Middle frontal gyrus (tissue), 1 donor: Measurements from ENCODE around the gene RABL6.

Experiments
- DNase-seq: peaks from one replicate; pipeline ENCODE4 v3.0.0-alpha.2; 2015; ENCODE audit warnings: low spot score; ENCODE audit errors: extremely low spot score

Gene RABL6

DNA sequence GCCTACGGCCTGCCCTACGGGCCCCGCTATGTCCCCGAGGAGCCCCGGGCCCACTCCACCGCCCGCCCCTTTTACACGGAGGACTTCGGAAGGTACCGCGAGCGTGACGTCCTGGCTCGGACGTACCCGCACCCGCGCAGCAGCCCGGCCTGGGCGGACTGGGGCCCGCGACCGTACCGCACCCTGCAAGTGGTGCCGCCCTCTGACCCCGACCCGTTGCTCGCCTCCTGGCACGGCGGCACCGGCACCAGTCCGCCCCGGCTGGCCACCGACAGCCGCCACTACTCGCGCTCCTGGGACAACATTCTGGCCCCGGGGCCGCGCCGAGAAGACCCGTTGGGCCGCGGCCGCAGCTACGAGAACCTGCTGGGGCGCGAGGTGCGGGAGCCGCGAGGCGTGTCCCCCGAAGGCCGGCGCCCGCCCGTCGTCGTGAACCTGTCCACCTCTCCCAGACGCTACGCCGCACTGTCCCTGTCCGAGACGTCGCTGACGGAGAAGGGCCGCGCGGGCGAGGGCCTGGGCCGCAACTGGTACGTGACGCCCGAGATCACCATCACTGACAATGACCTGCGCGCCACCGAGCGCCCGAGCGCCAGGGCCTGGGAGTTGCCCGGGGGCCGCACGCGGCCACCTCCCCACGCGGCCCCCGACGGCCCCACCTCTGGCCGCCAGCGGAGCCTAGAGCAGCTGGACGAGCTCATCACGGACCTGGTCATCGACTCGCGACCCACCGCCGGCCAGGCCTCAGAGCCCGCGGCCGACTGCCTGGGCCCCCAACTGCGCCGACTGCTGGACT lies 37.9 kb downstream of the RABL6 start:
- DNase-seq = no peak

DNA sequence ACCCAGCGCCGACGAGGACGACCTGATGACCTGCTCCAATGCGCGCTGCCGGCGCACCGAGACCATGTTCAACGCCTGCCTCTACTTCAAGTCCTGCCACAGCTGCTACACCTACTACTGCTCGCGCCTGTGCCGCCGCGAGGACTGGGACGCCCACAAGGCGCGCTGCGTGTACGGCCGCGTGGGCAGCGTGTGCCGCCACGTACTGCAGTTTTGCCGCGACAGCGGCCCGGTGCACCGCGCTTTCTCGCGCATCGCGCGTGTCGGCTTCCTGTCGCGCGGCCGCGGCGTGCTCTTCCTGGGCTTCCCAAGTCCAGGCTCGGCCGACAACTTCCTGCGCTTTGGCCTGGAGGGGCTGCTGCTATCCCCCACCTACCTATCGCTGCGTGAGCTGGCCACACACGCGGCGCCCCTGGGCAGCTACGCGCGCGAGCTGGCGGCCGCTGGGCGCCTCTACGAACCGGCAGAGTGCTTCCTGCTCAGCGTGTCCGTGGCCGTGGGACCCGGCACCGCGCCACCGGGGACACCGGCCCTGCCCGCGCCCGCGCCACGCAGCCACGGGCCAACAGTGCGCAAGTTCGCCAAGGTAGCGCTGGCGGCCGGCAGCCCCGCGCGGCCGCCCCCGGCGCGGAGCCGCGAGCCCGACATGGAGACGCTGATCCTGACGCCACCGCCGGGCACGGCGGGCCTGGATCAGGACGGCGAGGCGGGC lies 38.8 kb downstream of the RABL6 start:
- DNase-seq = no peak

DNA sequence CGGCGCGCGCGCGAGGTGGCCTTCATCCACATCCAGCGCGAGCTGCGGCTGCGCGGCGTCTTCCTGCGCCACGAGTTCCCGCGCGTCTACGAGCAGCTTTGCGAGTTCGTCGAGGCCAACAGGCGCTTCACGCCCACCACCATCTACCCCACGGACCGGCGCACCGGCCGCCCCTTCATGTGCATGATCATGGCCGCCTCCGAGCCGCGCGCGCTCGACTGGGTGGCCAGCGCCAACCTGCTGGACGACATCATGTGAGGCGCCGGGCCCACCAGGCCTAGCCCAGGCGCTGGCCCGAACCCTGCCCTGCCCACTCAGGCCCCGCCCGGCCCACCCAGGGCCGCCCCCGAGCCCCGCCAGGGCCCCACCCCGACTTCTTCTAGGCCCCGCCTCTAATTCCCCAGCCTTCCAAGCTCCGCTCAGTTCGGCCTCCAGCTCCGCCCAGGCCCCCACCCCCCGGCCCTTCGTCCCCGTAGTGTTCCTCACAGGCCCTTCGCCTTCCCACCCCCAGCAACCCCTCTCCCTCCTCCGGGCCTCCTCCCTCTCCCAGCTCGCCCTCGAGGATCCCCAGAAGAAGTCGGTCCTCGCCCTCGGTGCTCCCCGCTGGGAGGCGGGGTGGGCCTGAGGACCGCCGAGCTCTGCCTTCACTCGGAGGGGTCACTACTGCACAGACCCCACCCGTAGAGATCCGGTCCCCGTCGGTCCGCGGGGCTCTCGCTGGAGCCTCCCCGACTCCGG lies 39.5 kb downstream of the RABL6 start:
- DNase-seq = no peak

DNA sequence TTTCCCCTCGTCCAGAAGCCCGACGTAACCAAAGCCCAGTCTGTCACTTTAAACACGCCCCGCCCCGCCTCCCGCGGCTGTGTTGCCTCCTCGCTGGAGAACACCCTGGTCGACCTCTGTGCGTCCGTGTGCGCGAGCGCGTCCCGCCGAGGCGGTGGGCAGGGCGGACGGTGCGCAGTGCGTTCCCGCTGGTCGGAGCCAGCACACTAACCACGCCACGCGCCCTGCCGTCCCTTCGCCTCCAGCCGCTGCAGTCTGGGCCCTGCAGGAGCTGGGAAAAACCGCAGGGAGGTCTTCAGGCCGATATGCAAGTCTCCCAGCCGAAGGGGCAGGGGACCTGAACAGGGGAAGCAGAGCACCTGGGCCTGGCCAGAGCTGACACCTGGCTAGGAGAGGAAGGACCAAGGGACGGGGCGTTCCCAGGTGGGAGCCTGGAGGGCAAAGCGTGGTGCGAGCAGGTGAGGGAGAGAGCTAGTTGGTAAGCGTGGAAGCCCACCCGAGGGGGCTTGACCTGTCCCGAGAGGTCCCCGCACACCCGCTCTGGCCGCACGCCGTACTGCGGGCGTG lies 40.2 kb downstream of the RABL6 start:
- no peak for DNase-seq

DNA sequence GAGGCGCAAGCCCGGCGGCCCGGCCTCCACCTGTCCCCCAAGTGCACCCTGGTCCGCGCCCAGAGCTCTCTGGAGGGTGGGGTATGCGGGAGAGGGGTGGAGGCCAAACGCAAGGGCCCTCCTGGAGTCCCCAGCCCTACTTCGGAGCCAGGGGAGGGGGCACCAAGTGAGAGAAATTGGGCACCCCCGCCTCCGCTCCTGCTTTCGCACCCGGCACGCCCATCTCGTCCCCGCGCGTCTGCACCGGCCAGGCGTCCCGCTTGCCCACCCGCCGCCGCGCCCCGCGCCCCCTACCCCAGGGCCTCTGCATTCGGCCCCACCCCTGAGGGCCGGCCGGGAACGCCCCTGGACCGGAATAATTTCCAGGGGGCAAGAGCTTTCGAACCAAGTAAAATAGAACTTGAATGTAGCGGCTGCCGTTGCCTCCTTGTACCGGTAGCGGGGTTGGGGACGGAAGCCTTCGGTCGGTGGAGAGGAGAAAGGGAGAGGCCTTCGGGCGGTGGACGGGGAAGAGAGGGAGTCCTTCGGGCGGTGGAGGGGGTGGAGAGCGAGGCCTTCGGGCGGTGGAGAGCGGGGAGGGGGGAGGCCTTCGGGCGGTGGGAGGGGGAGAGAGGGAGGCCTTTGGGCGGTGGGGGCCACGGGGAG lies 40.8 kb downstream of the RABL6 start:
- DNase-seq = no peak

DNA sequence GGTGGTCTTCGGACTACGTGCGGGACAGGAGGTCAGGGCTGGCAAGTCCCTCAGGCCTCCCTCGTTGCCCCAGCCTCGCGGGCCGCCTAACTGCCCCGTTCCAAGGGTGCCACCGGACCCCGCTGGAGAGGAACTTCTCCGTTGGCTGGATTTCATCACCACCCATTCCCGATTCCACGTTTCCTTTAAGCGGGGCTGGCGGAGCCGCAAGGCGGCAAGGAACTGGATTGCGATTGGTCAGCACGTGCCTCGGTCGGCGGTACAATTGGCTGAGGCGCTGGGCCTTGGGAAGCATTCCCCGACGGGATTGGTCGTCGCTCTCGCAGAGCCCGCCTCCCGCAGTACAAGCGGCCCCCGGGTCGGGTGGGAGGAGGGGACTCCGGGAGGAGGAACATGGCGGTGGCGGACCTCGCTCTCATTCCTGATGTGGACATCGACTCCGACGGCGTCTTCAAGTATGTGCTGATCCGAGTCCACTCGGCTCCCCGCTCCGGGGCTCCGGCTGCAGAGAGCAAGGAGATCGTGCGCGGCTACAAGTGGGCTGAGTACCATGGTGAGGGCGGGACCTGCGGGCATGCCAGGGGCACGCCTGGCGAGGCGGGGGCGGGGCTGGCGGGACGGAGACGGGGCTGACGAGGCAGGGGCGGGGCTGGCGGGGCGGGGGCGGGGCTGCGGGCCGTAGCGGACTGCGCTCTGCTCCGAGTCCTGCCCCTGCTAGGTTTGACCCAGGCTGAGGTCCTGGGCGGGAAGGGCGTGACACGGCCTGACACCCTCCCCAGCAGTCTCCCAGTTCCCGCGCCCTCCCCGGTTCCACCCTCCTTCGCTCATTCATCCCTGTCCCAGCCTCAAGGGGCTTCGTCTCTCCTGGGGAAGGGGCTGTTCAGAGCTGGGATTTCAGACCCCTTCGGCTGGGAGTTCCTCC lies 41.6 kb downstream of the RABL6 start, which contains the start of gene PHPT1:
PHPT1 (plus strand) TSS at position 372 of the 922 bp plus-strand sequence; CDS start at position 394, 22 bp downstream.
- DNase-seq = peak; percentile 97

DNA sequence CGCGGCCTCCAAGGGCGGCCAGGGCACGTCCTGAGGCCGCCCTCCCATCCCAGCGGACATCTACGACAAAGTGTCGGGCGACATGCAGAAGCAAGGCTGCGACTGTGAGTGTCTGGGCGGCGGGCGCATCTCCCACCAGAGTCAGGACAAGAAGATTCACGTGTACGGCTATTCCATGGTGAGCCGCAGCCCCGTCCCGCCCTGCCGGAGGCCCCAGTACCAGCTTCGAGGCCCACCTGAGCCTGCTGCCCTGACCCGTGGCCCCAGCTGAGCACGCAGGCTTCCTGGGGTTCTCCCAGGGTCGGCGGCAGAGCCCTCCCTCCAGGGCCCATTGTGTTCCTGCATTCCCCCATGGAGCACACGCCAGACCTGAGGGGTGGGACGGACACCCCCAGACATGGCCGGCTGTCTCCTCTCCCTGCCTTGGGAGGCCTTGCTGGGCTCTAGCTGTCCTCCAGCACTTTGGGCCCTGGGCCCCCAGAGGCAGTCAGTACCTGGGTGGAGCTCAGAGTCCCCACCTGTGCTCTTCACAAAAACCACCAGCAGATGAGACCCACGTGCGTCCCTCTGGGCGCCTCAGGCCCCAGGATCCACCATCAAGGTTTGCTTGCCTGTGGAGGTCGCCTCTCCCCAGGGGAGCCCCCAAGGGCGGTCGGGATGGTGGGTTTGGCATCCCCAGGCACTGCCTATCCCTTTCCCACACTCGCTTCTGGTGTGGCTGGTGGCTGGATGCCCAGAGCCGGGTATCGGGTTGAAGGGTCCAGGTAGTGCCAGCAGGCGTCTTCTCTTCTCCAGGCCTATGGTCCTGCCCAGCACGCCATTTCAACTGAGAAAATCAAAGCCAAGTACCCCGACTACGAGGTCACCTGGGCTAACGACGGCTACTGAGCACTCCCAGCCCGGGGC lies 42.5 kb downstream of the RABL6 start:
- no peak for DNase-seq

DNA sequence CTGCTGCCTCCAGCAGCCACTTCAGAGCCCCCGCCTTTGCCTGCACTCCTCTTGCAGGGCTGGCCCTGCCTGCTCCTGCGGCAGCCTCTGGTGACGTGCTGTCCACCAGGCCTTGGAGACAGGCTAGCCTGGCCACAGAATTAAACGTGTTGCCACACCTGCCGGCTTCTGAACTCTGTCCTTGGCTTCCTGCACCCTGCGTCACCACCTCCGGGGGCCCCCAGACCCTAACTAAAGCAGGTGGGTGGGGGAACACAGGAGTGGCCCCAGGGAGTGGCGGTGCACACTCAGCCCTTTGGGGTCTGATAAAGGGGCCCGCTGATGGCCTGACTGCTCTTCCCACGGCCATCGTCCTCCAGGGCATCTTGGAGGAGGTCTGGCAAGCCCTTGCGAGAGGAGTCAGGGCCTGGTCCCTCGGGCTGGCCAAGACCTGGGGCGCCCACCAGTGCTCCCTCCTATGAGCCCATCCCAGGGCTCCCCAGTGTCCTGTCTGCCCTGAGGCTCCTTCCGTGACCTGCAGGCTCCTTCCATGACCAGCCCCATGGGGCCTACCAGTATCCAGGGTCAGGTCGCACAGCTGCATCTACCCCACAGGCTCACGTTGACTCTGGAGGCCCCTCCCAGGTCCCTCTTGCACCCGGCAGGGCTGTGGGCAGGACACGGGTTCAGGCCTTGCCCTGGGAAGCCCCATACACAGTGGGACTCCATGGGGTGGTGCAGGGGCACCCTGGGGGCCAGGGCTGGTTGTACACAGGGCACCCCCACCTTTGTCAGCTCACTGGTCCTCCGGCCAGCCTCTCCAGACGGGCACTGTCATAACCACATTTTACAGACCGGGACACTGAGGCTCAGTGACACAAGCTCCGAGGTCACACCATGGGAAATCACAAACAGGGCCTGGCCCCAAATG lies 43.4 kb downstream of the RABL6 start:
- DNase-seq = no peak

DNA sequence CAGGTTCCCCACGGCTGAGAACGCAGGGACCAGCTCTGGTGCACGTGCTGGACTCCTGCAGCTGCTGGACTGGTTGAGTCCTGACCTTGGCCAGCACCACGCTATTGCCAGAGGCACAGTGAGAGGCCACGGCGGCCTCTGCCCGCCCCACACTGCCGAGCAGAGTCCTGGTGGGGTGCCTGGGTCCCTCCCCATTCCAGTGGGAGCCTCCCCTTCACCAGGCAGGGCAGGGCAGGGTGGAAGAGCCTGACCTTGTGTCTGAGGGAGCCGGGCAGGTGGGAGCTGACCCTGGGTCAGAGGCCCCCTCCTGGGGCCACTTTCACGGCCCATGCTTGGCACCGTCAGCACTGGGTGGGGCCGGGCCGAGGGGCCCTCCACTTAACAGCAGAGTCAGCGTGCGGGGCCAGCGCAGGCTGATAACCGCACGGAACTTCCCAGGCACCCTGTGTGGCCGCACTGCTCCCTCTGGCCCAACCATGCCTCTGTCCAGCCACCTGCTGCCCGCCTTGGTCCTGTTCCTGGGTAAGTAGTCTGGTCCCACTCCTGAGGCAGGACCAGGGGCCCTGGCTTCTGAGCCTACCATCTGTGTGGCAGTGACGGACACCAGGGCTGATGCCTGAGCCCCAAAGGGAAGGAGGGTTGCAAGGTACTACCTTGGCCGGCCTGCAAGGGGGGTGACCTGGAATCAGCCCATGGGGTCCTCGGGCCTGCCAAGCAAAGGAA lies 44.4 kb downstream of the RABL6 start, which contains the start of gene MAMDC4:
MAMDC4 (plus strand) TSS at position 406 of the 723 bp plus-strand sequence; CDS start at position 477, 71 bp downstream.
- no peak for DNase-seq

DNA sequence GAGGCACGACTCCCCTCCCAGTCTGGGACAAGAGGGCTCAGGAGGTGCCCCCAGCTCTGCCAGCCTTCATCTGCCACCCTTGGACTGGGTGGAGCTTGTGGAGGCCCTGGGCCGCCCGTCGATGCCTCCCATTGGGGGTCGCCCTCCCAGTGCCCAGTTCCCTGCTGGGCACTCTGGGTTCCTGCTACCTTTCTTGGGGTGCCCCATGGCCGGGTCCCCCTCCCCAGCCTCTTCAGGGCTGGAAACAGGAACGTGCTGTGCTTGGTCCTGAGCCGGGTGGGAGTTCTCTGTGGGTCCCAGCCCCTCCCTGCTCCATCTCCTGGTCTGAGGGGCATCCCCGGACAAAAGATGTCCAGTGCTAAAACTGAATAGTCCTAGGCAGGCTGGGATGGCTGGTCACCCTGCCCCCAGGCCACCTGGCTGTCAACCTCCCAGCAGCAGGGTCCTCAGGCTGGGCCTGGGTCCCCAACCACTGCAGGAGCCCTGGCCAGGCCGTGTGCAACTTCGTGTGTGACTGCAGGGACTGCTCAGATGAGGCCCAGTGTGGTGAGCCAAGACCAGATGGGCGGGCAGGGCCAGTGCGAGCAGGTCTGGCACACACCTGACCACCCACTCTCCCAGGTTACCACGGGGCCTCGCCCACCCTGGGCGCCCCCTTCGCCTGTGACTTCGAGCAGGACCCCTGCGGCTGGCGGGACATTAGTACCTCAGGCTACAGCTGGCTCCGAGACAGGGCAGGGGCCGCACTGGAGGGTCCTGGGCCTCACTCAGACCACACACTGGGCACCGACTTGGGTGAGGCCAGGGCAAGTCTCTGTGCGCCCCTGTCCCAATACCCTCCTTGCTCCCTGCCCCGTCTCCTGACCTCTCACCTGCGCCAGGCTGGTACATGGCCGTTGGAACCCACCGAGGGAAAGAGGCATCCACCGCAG lies 45.2 kb downstream of the RABL6 start:
- no peak for DNase-seq

DNA sequence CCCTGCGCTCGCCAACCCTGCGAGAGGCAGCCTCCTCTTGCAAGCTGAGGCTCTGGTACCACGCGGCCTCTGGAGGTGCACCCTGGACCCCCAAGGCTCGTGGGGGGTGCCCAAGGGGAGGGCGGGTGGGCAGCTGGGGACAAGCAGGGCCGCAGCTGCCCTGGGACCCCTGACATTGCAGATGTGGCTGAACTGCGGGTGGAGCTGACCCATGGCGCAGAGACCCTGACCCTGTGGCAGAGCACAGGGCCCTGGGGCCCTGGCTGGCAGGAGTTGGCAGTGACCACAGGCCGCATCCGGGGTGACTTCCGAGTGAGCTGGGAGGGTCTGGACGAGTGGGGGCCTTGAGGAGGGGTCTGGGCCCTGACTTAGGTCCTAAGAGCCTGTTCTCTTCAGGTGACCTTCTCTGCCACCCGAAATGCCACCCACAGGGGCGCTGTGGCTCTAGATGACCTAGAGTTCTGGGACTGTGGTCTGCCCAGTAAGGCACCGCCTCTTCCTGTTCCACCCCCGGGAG lies 45.9 kb downstream of the RABL6 start:
- no peak for DNase-seq

DNA sequence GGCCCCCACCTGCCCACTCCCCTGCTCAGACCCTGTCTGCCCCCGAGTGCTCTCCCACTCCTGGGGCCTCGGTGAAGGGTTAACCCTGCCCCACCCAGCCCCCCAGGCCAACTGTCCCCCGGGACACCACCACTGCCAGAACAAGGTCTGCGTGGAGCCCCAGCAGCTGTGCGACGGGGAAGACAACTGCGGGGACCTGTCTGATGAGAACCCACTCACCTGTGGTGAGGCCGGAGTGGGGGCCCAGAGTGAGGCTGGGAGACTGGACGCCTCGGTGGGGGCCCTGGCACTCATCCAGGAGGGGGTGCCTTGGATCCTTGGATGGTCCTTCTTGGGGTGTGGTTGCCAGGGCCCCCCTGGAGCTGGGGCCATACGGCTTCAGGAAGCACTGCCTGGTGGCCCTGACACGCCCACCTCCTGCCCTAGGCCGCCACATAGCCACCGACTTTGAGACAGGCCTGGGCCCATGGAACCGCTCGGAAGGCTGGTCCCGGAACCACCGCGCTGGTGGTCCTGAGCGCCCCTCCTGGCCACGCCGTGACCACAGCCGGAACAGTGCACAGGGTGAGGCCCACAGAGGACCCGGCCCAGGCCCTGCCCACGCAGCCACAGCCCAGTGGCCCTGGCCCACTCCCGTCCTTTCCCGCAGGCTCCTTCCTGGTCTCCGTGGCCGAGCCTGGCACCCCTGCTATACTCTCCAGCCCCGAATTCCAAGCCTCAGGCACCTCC lies 46.5 kb downstream of the RABL6 start:
- DNase-seq = no peak

DNA sequence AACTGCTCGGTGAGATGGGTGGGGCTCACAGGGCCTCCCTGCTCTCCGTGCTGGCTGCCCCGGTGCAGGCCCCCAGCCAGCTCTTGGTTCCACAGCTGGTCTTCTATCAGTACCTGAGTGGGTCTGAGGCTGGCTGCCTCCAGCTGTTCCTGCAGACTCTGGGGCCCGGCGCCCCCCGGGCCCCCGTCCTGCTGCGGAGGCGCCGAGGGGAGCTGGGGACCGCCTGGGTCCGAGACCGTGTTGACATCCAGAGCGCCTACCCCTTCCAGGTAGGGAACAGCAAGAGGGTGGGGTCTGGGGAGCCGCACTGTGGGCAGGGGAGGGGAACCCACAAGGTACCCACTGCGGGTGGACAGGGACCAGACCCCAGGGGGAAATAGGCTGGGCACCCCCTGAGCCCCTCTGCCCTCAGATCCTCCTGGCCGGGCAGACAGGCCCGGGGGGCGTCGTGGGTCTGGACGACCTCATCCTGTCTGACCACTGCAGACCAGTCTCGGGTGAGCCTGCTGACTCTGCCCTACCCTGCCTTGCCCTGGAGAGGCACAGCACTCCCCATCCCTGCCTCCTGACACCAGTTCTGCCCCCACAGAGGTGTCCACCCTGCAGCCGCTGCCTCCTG lies 47.2 kb downstream of the RABL6 start:
- DNase-seq = no peak

DNA sequence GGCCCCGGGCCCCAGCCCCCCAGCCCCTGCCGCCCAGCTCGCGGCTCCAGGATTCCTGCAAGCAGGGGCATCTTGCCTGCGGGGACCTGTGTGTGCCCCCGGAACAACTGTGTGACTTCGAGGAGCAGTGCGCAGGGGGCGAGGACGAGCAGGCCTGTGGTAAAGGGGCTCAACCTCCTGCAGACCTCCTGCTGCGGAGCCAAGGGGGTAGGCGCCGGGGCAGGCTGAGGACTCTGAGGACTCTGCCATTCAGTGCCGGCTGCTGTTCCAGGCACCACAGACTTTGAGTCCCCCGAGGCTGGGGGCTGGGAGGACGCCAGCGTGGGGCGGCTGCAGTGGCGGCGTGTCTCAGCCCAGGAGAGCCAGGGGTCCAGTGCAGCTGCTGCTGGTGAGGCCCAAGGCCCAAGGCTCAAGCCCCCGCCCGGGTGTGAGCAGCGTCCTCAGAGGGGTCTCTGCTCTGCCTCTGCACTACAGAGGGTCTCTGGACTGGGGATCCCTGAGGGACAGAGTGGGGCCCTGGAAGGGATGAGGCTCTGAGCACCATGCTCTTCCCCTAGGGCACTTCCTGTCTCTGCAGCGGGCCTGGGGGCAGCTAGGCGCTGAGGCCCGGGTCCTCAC lies 47.8 kb downstream of the RABL6 start:
- DNase-seq = no peak
